T-cell (primary cell): Measurements from ENCODE around the gene DPYSL3. TPM values are rescaled to one million over a fixed set of nuclear protein-coding genes. Genes with fewer than 3 reads are reported as not detected.

Source experiments
- ATAC-seq, 4 experiments: fragments of 200-7000 bp in 3 of 4; fragments of 150-1000 bp in 1 of 4; cut with Tn5 transposase; replicated peaks in 1 of 4; 1 replicate in 3 of 4; 2 replicates in 1 of 4; pipeline ENCODE4 v1.10.0; 2021; ENCODE audit warnings: moderate library complexity in 3 of 4, mild to moderate bottlenecking in 2 of 4, moderate number of reproducible peaks in 1 of 4
- CTCF ChIA-PET, 2 donors: fragments of 300-600 bp; sonication (Branson Sonifier 250); formaldehyde crosslinking; loops; one replicate each; lab custom pipeline; 2022; ENCODE audit warnings: antibody characterized with exemption in 2 of 2; lab: Charles Lee
- POLR2A ChIA-PET, 2 donors: fragments of 300-600 bp; sonication (Branson Sonifier 250); formaldehyde crosslinking; loops; one replicate each; lab custom pipeline; 2022; ENCODE audit warnings: antibody characterized with exemption in 2 of 2; lab: Charles Lee
- DNase-seq, 35 experiments: peaks; one replicate each; pipeline versions ENCODE4 v3.0.0 to v3.0.0-alpha.2; 2013 to 2023
- H3K27ac ChIP-seq: one replicate; pipeline ENCODE4 v1.5.1; 2013; ENCODE audit warnings: low read length
- H3K27me3 ChIP-seq, 2 experiments: replicated peaks in 1 of 2; 1 replicate in 1 of 2; 2 replicates in 1 of 2; pipeline versions ENCODE4 v1.6.1 to v1.7.0; 2013; ENCODE audit warnings: low read length in 1 of 2, mixed read lengths in 1 of 2; ENCODE audit not compliant: control insufficient read depth in 2 of 2, insufficient read depth in 2 of 2; ENCODE audit errors: extremely low read depth in 1 of 2
- H3K36me3 ChIP-seq, 2 donors: 1 replicate in 1 of 2; 2 replicates in 1 of 2; pipeline versions ENCODE4 v1.6.1 to v1.7.0; 2013; ENCODE audit warnings: low read length in 1 of 2; ENCODE audit not compliant: control insufficient read depth in 2 of 2, insufficient read depth in 1 of 2; ENCODE audit errors: extremely low read depth in 1 of 2
- H3K4me1 ChIP-seq, 2 experiments: 1 replicate in 1 of 2; 2 replicates in 1 of 2; pipeline versions ENCODE4 v1.6.1 to v1.7.0; 2013; ENCODE audit warnings: low read length in 2 of 2, mixed read lengths in 1 of 2; ENCODE audit not compliant: insufficient read depth in 2 of 2, control insufficient read depth in 1 of 2; ENCODE audit errors: extremely low read depth in 1 of 2
- H3K4me3 ChIP-seq, 2 donors: 1 replicate in 1 of 2; 2 replicates in 1 of 2; pipeline versions ENCODE4 v1.5.1 to v1.7.0; 2013; ENCODE audit warnings: mild to moderate bottlenecking in 2 of 2, low read length in 1 of 2, moderate library complexity in 1 of 2; ENCODE audit not compliant: control insufficient read depth in 1 of 2; ENCODE audit errors: extremely low read depth in 1 of 2
- H3K9me3 ChIP-seq: 2 replicates; pipeline ENCODE4 v1.7.0; 2013
- H3K27ac Mint-ChIP-seq, 2 donors: one replicate each; pipeline ENCODE4 v1.8.0; 2020 to 2021; ENCODE audit warnings: mild to moderate bottlenecking in 2 of 2, mixed read lengths in 2 of 2
- H3K27me3 Mint-ChIP-seq, 2 donors: one replicate each; pipeline ENCODE4 v1.8.0; 2021 to 2022; ENCODE audit warnings: mixed read lengths in 2 of 2
- H3K36me3 Mint-ChIP-seq: one replicate; pipeline ENCODE4 v1.8.0; 2021; ENCODE audit warnings: mixed read lengths
- H3K4me1 Mint-ChIP-seq, 3 donors: one replicate each; pipeline ENCODE4 v1.8.0; 2020 to 2022; ENCODE audit warnings: mixed read lengths in 3 of 3, mild to moderate bottlenecking in 1 of 3
- H3K4me3 Mint-ChIP-seq, 3 donors: one replicate each; pipeline ENCODE4 v1.8.0; 2020 to 2022; ENCODE audit warnings: mild to moderate bottlenecking in 3 of 3, mixed read lengths in 3 of 3, moderate library complexity in 3 of 3
- H3K9me3 Mint-ChIP-seq, 3 donors: one replicate each; pipeline ENCODE4 v1.8.0; 2020 to 2022; ENCODE audit warnings: mixed read lengths in 3 of 3
- WGBS: methylation state at CpG from one replicate; pipeline ENCODE4 v1.1.5; 2013; ENCODE audit warnings: missing lambda C conversion rate; ENCODE audit not compliant: insufficient coverage; 5-methylcytosine and 5-hydroxymethylcytosine counted together
- total RNA-seq, 35 experiments: library from RNA in 6 of 35; stranded (reverse) in 6 of 35; fragments of 120-200 nt in 1 of 35; gene quantifications; one replicate each; pipeline versions ENCODE4 v1.2.1 to v1.2.4 and lab custom pipeline; 2013 to 2026

Gene DPYSL3
- total RNA-seq, 5 donors from 2014 or later (not counting 1 experiment from before 2014, with no cell fraction given): 0.09 to 0.68 (median 0.54) TPM

DNA sequence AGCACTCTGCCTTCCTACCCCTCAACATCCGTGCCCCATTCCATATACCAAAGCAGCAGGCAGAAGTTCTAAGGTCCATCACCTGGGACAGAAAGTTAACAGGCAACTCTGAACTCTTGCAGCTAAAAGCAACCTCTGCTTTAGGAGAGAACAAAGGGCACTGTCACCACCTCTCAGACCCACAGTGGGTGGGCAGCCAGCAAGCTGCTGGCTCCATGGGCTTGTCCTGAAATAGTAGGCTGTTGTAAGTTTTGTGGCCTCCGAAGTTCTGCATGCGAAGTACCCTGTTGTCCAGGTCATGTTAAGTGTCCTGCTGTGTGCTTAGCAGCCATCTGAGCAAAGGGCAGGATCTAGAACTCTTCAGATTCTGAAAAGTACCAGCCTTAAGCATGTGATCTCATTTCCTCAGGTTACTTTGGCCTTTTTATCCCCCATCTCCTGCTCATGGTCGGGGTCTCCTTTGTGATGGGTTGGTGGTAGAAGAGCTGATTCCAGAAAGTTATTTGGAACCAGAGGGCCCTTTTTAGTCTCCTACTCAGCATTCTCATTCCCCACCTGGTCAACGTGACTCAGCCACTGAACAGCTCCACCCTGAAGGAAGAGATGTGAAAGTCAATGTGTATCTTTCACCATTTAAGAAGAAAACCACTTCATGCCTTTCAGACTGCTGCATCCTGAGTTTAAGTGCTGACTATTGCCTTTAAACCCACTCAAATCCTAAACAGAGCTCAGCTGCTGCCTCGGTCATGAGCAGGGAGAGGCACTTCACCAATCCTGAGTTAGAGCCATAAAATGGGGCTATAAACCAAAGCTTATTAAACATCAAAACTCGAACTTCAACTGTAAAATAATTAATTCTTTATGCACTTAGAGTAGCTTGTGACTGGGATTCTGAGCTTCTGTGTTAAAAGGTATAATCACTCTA, 121.4 kb downstream of the DPYSL3 start:
- Histone ChIP-seq H3K4me1 (no peaks in the 10 kb centered on the region), H3K9me3 (no peaks in the 10 kb centered on the region), H3K4me3 (no peak overlapping the region), H3K27ac (no peak overlapping the region), H3K36me3 (no peaks in the 10 kb centered on the region), H3K27me3 (peaks cover 0 to 10% of the 10 kb centered on the region in 2 experiments)
- Mint-ChIP-seq H3K27me3 (peaks cover 3 to 5% of the 10 kb centered on the region in 2 donors), H3K27ac (no peak overlapping the region), H3K4me1 (no peaks in the 10 kb centered on the region), H3K36me3 (no peaks in the 10 kb centered on the region), H3K9me3 (no peaks in the 10 kb centered on the region), H3K4me3 (no peak overlapping the region)
- ATAC-seq (no peak), DNase-seq (no peak)
- ChIA-PET CTCF (no interaction called here), POLR2A (interaction anchor here in 1 of 2 donors (0.5 kb wide), 1 partner anchor 27 kb away, joined by 4 read pairs; no protein-coding TSS in a partner anchor)
- no CpG with 5 or more reads among the region's 7 CpGs for WGBS

- Histone ChIP-seq H3K27ac (no peak overlapping the region), H3K27me3 (peaks cover 0 to 7% of the 10 kb centered on the region in 2 experiments), H3K36me3 (no peaks in the 10 kb centered on the region), H3K4me3 (no peak overlapping the region), H3K9me3 (no peaks in the 10 kb centered on the region), H3K4me1 (no peaks in the 10 kb centered on the region)
- Mint-ChIP-seq H3K4me1 (no peaks in the 10 kb centered on the region), H3K9me3 (no peaks in the 10 kb centered on the region), H3K4me3 (no peak overlapping the region), H3K27me3 (peaks cover 3 to 5% of the 10 kb centered on the region in 2 donors), H3K27ac (no peak overlapping the region), H3K36me3 (no peaks in the 10 kb centered on the region)
- DNase-seq (no peak), ATAC-seq (no peak)
- CTCF ChIA-PET: no interaction called here
- POLR2A ChIA-PET: no interaction called here
- 65% methylated on average over 2 of the region's 4 CpGs for WGBS
Observed at GRCh38 chr5:147387109-147387508, 122.8 kb downstream of the DPYSL3 start.

GRCh38 chr5:147384346-147385193, 125.3 kb downstream of the DPYSL3 start:
- H3K4me3 Mint-ChIP-seq: no peak overlapping the region
- ChIA-PET POLR2A (no interaction called here), CTCF (no interaction called here)
- no peak for DNase-seq
- H3K27ac ChIP-seq: no peak overlapping the region
- ATAC-seq: no peak
- WGBS: 80% methylated on average over 1 of the region's 6 CpGs
- H3K4me3 ChIP-seq: no peak overlapping the region
- H3K4me1 ChIP-seq: no peaks in the 10 kb centered on the region
- peaks cover 0 to 5% of the 10 kb centered on the region in 2 experiments for H3K27me3 ChIP-seq
- no peak overlapping the region for H3K27ac Mint-ChIP-seq
- H3K9me3 Mint-ChIP-seq: peaks cover 0 to 2% (median 2%) of the 10 kb centered on the region in 3 donors
- H3K9me3 ChIP-seq: no peaks in the 10 kb centered on the region
- H3K36me3 Mint-ChIP-seq: no peaks in the 10 kb centered on the region
- H3K36me3 ChIP-seq: no peaks in the 10 kb centered on the region
- peaks cover 0 to 4% of the 10 kb centered on the region in 2 donors for H3K27me3 Mint-ChIP-seq
- no peaks in the 10 kb centered on the region for H3K4me1 Mint-ChIP-seq

GRCh38 chr5:147382776-147383175, 127.1 kb downstream of the DPYSL3 start:
- no peaks in the 10 kb centered on the region for H3K4me1 Mint-ChIP-seq
- Histone ChIP-seq H3K27ac (no peak overlapping the region), H3K27me3 (no peaks in the 10 kb centered on the region), H3K4me1 (no peaks in the 10 kb centered on the region), H3K9me3 (no peaks in the 10 kb centered on the region), H3K36me3 (no peaks in the 10 kb centered on the region), H3K4me3 (no peak overlapping the region)
- no peak for DNase-seq
- H3K27ac Mint-ChIP-seq: no peak overlapping the region
- ATAC-seq: no peak
- 92% methylated on average over 2 of the region's 4 CpGs for WGBS
- ChIA-PET CTCF (no interaction called here), POLR2A (no interaction called here)
- H3K36me3 Mint-ChIP-seq: no peaks in the 10 kb centered on the region
- peaks cover 0 to 12% (median 2%) of the 10 kb centered on the region in 3 donors for H3K9me3 Mint-ChIP-seq
- peaks cover 2 to 3% of the 10 kb centered on the region in 2 donors for H3K27me3 Mint-ChIP-seq
- H3K4me3 Mint-ChIP-seq: no peak overlapping the region

DNA sequence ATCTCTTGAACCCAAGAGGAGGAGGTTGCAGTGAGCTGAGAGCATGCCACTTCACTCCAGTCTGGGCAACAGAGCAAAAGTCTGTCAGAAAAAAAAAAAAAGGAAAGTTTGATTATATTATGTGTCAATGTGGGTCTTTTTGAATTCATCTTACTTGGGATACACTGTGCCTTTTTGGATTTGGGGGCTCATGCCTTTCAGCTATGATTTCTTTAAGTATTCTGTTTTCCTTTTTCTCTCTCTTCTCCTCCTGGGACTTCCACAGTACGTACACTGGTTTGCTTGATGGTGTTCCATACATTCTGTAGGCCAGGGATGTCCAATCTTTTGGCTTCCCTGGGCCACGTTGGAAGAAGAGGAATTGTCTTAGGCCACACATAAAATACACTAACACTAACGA, 128.3 kb downstream of the DPYSL3 start:
- no peak for DNase-seq
- POLR2A ChIA-PET: no interaction called here
- CTCF ChIA-PET: no interaction called here

DNA sequence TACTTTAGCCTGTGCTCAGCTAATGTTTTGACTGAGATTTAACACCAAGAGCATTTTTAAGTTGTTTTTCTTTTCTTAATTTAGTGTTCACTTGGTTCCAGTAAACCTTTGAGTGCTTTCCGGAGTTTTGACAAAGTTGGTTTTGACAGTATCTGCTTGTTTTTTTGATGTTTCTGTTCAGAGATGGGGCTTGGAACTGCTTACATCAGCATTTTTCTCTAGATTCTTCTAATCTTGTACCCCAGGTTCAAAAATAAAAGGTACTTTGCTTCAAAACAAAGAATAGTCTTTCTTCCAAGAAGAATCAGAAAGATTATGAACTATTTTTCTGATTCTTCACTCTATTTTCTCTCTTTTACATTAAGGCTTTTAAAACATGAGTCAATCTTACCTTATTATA, 132.2 kb downstream of the DPYSL3 start:
- CTCF ChIA-PET: no interaction called here
- no peak overlapping the region for H3K27ac Mint-ChIP-seq
- Histone ChIP-seq H3K36me3 (no peaks in the 10 kb centered on the region), H3K4me3 (no peak overlapping the region), H3K9me3 (no peaks in the 10 kb centered on the region), H3K27me3 (no peaks in the 10 kb centered on the region), H3K4me1 (no peaks in the 10 kb centered on the region), H3K27ac (no peak overlapping the region)
- no peaks in the 10 kb centered on the region for H3K4me1 Mint-ChIP-seq
- H3K9me3 Mint-ChIP-seq: peaks cover 0 to 12% (median 4%) of the 10 kb centered on the region in 3 donors
- no peak overlapping the region for H3K4me3 Mint-ChIP-seq
- DNase-seq (no peak), ATAC-seq (no peak)
- POLR2A ChIA-PET: no interaction called here
- no peaks in the 10 kb centered on the region for H3K36me3 Mint-ChIP-seq
- no CpG with 5 or more reads among the region's 1 CpG for WGBS
- peaks cover 2 to 3% of the 10 kb centered on the region in 2 donors for H3K27me3 Mint-ChIP-seq

More for the DNA sequence above, 128.3 kb downstream of the DPYSL3 start:
- no peaks in the 10 kb centered on the region for H3K27me3 ChIP-seq
- WGBS: no CpG with 5 or more reads among the region's 3 CpGs
- no peaks in the 10 kb centered on the region for H3K9me3 ChIP-seq
- no peak overlapping the region for H3K27ac ChIP-seq
- Mint-ChIP-seq H3K4me1 (no peaks in the 10 kb centered on the region), H3K27me3 (peaks cover 2 to 3% of the 10 kb centered on the region in 2 donors), H3K27ac (no peak overlapping the region), H3K36me3 (no peaks in the 10 kb centered on the region), H3K9me3 (peaks cover 0 to 12% (median 2%) of the 10 kb centered on the region in 3 donors), H3K4me3 (no peak overlapping the region)
- no peaks in the 10 kb centered on the region for H3K4me1 ChIP-seq
- ATAC-seq: no peak
- H3K4me3 ChIP-seq: no peak overlapping the region
- no peaks in the 10 kb centered on the region for H3K36me3 ChIP-seq
